Measurements from ENCODE around the gene PTPRH. TPM values are rescaled to one million over a fixed set of nuclear protein-coding genes. Genes with fewer than 3 reads are reported as not detected.

The PTPRH gene
- polyA plus RNA-seq, 1 donor (not counting 4 experiments of a cell fraction or from before 2014, with no cell fraction given): 0.17 TPM

DNA sequence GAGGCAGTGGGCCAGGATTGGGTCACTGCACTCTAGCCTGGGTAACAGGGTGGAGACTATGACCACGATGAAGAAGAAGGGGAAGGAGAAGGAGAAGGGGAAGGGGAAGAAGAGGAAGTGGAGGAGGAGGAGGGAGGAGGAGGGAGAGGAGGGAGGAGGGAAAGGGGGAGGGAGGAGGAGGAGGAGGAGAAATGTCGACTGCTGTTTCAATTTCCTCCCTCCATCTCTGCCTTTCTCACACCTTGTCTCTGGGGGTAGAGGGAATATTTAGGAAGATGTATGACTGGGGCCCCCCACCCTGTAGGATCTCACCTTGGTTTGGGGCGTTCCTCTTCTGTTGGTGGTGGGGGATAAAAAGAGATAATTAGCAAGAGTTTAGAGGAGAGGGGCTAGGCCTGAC is 64.1 kb downstream of the PTPRH start:
- Histone ChIP-seq H4K20me1 (ENCODE audit: control insufficient read depth, extremely low read depth, insufficient read depth, low read length) (no peaks in the 10 kb centered on the region), H2AFZ (ENCODE audit: control insufficient read depth, low read length) (no peak overlapping the region), H3K9ac (ENCODE audit: control insufficient read depth, extremely low read depth, insufficient read depth, low read length) (no peak overlapping the region), H3K36me3 (ENCODE audit: control insufficient read depth in 2 of 2, extremely low read depth in 1 of 2, insufficient read depth in 2 of 2, low read length in 2 of 2) (no peaks in the 10 kb centered on the region), H3K4me3 (ENCODE audit: control insufficient read depth in 2 of 3, extremely low read depth in 1 of 3, insufficient read depth in 2 of 3, low read depth in 1 of 3, low read length in 3 of 3) (peak overlapping the region in 1 of 3 experiments; percentile 29), H3K27ac (ENCODE audit: control insufficient read depth, insufficient read depth, low read length) (no peak overlapping the region), H3K4me2 (ENCODE audit: control insufficient read depth, extremely low read depth, insufficient read depth, low read depth, low read length) (peak overlapping the region; percentile 22), H3K27me3 (ENCODE audit: control insufficient read depth, extremely low read depth, insufficient read depth, low read length) (no peaks in the 10 kb centered on the region), H3K9me1 (ENCODE audit: control insufficient read depth, extremely low read depth, insufficient read depth, low read length) (no peaks in the 10 kb centered on the region), H3K9me3 (ENCODE audit: control insufficient read depth, low read depth, low read length) (no peaks in the 10 kb centered on the region), H3K4me1 (ENCODE audit: control insufficient read depth, extremely low read depth, insufficient read depth, low read length) (peaks cover 2% of the 10 kb centered on the region), H3K79me2 (ENCODE audit: control insufficient read depth, insufficient read depth, low read length) (no peaks in the 10 kb centered on the region)
- dilution Hi-C loops (cut with MboI; ENCODE audit: extremely low pct_ligation_motif_present, low sequenced_read_pairs): no loop called here
- TF ChIP-seq EZH2 (IDR thresholded peaks at IDR 0.05; ENCODE audit: low read length): no peak
- TF ChIP-seq, protein P1, sequence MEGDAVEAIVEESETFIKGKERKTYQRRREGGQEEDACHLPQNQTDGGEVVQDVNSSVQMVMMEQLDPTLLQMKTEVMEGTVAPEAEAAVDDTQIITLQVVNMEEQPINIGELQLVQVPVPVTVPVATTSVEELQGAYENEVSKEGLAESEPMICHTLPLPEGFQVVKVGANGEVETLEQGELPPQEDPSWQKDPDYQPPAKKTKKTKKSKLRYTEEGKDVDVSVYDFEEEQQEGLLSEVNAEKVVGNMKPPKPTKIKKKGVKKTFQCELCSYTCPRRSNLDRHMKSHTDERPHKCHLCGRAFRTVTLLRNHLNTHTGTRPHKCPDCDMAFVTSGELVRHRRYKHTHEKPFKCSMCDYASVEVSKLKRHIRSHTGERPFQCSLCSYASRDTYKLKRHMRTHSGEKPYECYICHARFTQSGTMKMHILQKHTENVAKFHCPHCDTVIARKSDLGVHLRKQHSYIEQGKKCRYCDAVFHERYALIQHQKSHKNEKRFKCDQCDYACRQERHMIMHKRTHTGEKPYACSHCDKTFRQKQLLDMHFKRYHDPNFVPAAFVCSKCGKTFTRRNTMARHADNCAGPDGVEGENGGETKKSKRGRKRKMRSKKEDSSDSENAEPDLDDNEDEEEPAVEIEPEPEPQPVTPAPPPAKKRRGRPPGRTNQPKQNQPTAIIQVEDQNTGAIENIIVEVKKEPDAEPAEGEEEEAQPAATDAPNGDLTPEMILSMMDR (optimal IDR thresholded peaks at IDR 0.05 in 1 of 3, IDR thresholded peaks at IDR 0.05 in 1 of 3, conservative IDR thresholded peaks at IDR 0.05 in 1 of 3; ENCODE audit: extremely low read depth in 1 of 3, insufficient read depth in 2 of 3, low read length in 3 of 3): no peak
- no peak for DNase-seq (ENCODE audit: low read depth, low spot score)
- no peak for FAIRE-seq

- no peak overlapping the region for H2AFZ ChIP-seq (ENCODE audit: control insufficient read depth, low read length)
- FAIRE-seq: no peak
These were observed 67.6 kb downstream of the PTPRH start for GRCh38 chr19:55141696-55142095.

More at GRCh38 chr19:55141696-55142095, 67.6 kb downstream of the PTPRH start:
- no peaks in the 10 kb centered on the region for H3K27me3 ChIP-seq (ENCODE audit: control insufficient read depth, extremely low read depth, insufficient read depth, low read length)
- no peak overlapping the region for H3K27ac ChIP-seq (ENCODE audit: control insufficient read depth, insufficient read depth, low read length)
- TF ChIP-seq, protein P1 (optimal IDR thresholded peaks at IDR 0.05 in 1 of 3, IDR thresholded peaks at IDR 0.05 in 1 of 3, conservative IDR thresholded peaks at IDR 0.05 in 1 of 3; ENCODE audit: extremely low read depth in 1 of 3, insufficient read depth in 2 of 3, low read length in 3 of 3): no peak
- no peak for TF ChIP-seq EZH2 (IDR thresholded peaks at IDR 0.05; ENCODE audit: low read length)
- H3K9ac ChIP-seq (ENCODE audit: control insufficient read depth, extremely low read depth, insufficient read depth, low read length): no peak overlapping the region
- no peak overlapping the region for H3K4me3 ChIP-seq (ENCODE audit: control insufficient read depth in 2 of 3, extremely low read depth in 1 of 3, insufficient read depth in 2 of 3, low read depth in 1 of 3, low read length in 3 of 3)
- DNase-seq (ENCODE audit: low read depth, low spot score): no peak
- dilution Hi-C loops (cut with MboI; ENCODE audit: extremely low pct_ligation_motif_present, low sequenced_read_pairs): no loop called here
- no peaks in the 10 kb centered on the region for H3K36me3 ChIP-seq (ENCODE audit: control insufficient read depth in 2 of 2, extremely low read depth in 1 of 2, insufficient read depth in 2 of 2, low read length in 2 of 2)
- no peak overlapping the region for H3K4me2 ChIP-seq (ENCODE audit: control insufficient read depth, extremely low read depth, insufficient read depth, low read depth, low read length)
- no peaks in the 10 kb centered on the region for H3K9me3 ChIP-seq (ENCODE audit: control insufficient read depth, low read depth, low read length)
- peaks cover 2% of the 10 kb centered on the region for H3K4me1 ChIP-seq (ENCODE audit: control insufficient read depth, extremely low read depth, insufficient read depth, low read length)
- no peaks in the 10 kb centered on the region for H3K9me1 ChIP-seq (ENCODE audit: control insufficient read depth, extremely low read depth, insufficient read depth, low read length)
- no peaks in the 10 kb centered on the region for H3K79me2 ChIP-seq (ENCODE audit: control insufficient read depth, insufficient read depth, low read length)
- H4K20me1 ChIP-seq (ENCODE audit: control insufficient read depth, extremely low read depth, insufficient read depth, low read length): no peaks in the 10 kb centered on the region
